Measurements from ENCODE around the gene DESI2.
"Not testable (repeated sequence)": the region's sequence is repeated elsewhere in the genome, so short reads cannot be mapped to it uniquely, and the experiment has no call there.

The DESI2 gene

DNA sequence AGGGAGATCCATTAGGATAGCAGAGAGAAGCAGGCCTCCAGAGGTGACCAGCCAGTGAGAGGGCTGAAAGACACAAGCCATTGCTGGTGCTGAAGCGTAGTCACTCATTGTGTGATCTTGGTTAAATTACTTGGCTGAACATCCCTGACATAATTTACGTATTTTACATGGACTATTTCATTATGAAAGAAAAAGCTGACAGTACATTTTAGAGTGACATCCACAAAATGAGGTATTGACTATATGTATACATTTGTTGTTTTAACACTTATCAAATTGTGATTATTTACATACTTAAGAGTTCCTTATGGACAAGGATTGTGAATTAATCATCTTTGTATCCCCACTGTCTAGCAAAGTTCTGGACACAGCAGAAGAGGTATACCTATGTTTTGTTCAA is 14.9 kb downstream of the DESI2 start:
- Histone ChIP-seq H3K36me3 (ENCODE audit: control insufficient read depth, insufficient read depth, low read length) (peaks cover 12% of the 10 kb centered on the region), H3K27ac (ENCODE audit: low read depth, low read length) (no peak overlapping the region), H3K9me3 (ENCODE audit: control insufficient read depth, insufficient read depth, low read depth, low read length) (no peaks in the 10 kb centered on the region), H3K4me3 (ENCODE audit: low read depth, low read length) (no peak overlapping the region), H3K9ac (ENCODE audit: low read length) (no peak overlapping the region), H3K4me1 (ENCODE audit: control insufficient read depth, insufficient read depth, low read length) (no peaks in the 10 kb centered on the region), H3K27me3 (ENCODE audit: control insufficient read depth, insufficient read depth, low read length) (no peaks in the 10 kb centered on the region)

DNA sequence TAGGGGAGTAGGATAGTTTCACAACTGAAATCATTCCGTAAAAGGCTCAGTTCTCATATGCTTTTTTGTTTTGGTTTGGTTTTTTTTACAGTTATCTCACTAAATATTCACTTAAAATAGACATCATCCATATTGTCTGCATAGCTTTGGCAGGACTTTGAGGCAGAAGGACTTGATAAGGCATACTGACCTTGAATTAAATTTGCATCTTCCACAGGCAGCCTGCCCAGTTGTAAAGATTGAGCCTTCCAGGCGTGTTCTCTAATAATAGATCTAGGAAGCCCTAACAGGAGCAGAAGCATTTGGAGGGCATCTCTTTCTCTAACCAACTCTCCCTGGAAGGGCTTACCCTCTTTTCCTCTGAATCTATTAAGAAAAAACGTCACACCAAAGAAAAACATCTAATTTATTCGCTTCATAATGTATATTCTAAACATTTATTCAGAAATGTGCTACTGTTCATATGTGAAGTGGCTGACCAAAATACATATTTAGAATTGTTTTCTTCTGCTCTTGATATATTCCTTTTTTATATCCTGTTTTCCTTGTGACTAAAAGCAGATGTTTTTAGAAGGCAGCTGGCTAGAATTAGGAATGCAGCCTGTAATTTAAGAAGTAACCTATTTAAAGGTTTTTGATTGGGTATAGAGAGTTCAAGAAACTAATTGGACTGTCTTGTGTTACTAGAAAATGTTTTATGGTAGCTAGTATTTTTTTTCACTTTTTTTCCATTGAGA is 20.2 kb downstream of the DESI2 start:
- no peak overlapping the region for H3K4me3 ChIP-seq (ENCODE audit: low read depth, low read length)
- H3K36me3 ChIP-seq (ENCODE audit: control insufficient read depth, insufficient read depth, low read length), result peaks cover 12% of the 10 kb centered on the region
- no peaks in the 10 kb centered on the region for H3K9me3 ChIP-seq (ENCODE audit: control insufficient read depth, insufficient read depth, low read depth, low read length)
- no peak overlapping the region for H3K9ac ChIP-seq (ENCODE audit: low read length)
- H3K4me1 ChIP-seq (ENCODE audit: control insufficient read depth, insufficient read depth, low read length), result no peaks in the 10 kb centered on the region
- no peak overlapping the region for H3K27ac ChIP-seq (ENCODE audit: low read depth, low read length)
- no peaks in the 10 kb centered on the region for H3K27me3 ChIP-seq (ENCODE audit: control insufficient read depth, insufficient read depth, low read length)

DNA sequence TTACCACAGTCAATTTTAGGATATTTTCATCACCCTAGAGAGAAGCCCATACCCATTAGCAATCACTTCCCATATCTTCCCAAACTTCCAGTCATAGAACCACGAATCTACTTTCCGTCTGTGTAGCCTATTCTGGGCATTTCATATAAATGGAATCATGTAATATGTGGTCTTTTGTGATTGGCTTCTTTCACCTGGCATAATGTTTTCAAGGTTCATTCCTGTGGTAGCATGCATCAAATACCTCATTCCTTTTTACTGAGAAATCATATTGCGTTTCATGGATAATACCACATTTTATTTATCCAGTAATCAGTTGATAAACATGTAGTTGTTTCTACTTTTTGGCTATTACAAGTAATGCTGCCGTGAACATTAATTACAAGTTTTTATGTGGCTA is 21.5 kb downstream of the DESI2 start:
- H3K9me3 ChIP-seq (ENCODE audit: control insufficient read depth, insufficient read depth, low read depth, low read length), result no peaks in the 10 kb centered on the region
- peaks cover 12% of the 10 kb centered on the region for H3K36me3 ChIP-seq (ENCODE audit: control insufficient read depth, insufficient read depth, low read length)
- H3K27me3 ChIP-seq (ENCODE audit: control insufficient read depth, insufficient read depth, low read length), result no peaks in the 10 kb centered on the region
- no peak overlapping the region for H3K4me3 ChIP-seq (ENCODE audit: low read depth, low read length)
- H3K27ac ChIP-seq (ENCODE audit: low read depth, low read length), result no peak overlapping the region
- H3K9ac ChIP-seq (ENCODE audit: low read length), result no peak overlapping the region
- H3K4me1 ChIP-seq (ENCODE audit: control insufficient read depth, insufficient read depth, low read length), result no peaks in the 10 kb centered on the region

DNA sequence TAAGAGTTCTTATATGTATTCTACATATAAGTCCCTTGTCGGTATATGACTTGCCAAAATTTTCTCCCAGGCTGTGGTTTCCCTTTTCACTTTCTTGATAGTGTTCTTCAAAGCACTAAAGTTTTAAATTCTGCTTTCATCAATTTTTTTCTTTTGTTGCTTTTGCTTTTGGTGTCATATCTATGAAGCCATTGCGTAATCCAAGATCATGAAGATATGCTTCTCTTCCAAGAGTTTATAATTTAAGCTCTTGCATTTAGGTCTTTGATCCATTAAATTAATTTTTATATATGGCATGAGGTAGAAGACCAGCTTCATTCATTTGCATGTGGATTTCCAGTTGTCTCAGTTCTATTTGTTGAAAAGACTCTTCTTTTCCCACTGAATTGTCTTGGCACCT is 22.2 kb downstream of the DESI2 start:
- Histone ChIP-seq H3K27me3 (ENCODE audit: control insufficient read depth, insufficient read depth, low read length) (no peaks in the 10 kb centered on the region), H3K9ac (ENCODE audit: low read length) (no peak overlapping the region), H3K27ac (ENCODE audit: low read depth, low read length) (no peak overlapping the region), H3K36me3 (ENCODE audit: control insufficient read depth, insufficient read depth, low read length) (peaks cover 9% of the 10 kb centered on the region), H3K4me3 (ENCODE audit: low read depth, low read length) (no peak overlapping the region), H3K4me1 (ENCODE audit: control insufficient read depth, insufficient read depth, low read length) (no peaks in the 10 kb centered on the region), H3K9me3 (ENCODE audit: control insufficient read depth, insufficient read depth, low read depth, low read length) (no peaks in the 10 kb centered on the region)

DNA sequence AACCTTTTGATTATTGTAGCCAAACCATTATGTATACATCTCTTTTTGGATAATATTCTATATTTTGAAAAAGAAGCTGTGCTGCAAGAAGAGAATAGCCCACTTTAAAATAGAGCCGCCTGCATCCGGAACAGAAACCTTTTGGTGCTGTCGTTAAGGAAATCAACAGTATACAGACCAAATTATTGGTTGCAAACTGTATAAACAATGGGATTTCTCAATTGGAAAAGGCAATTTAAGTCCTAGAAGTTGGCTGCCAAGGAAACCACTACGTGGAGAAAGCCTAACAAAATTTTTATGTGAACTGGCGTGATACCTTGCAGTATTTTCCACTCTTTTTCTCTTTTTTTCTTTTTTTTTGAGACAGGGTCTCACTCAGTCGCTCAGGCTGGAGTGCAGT is 25.8 kb downstream of the DESI2 start:
- H3K27me3 ChIP-seq (ENCODE audit: control insufficient read depth, insufficient read depth, low read length), result no peaks in the 10 kb centered on the region
- H3K36me3 ChIP-seq (ENCODE audit: control insufficient read depth, insufficient read depth, low read length), result peaks cover 12% of the 10 kb centered on the region
- no peaks in the 10 kb centered on the region for H3K4me1 ChIP-seq (ENCODE audit: control insufficient read depth, insufficient read depth, low read length)
- H3K9me3 ChIP-seq (ENCODE audit: control insufficient read depth, insufficient read depth, low read depth, low read length), result no peaks in the 10 kb centered on the region
- no peak overlapping the region for H3K27ac ChIP-seq (ENCODE audit: low read depth, low read length)
- no peak overlapping the region for H3K4me3 ChIP-seq (ENCODE audit: low read depth, low read length)
- no peak overlapping the region for H3K9ac ChIP-seq (ENCODE audit: low read length)

DNA sequence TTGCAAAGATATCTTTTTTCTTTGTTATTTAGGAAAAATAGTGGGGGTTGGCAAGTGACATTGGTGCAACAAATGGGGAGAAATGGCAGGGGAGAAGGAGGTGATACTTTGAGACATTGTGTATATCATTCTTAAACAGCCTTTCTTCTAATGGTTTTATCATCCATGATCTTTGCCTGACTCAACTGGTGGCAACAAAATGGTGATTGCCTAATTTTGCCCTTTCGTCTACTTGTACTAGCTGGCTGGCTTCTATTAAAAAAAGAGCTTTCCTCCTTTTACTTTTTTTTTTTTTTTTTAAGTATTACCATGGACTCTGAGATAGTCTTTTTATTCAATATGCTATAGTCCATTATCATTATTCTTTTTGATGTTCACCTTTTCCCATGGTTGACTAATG is 27.7 kb downstream of the DESI2 start:
- Histone ChIP-seq H3K4me1 (ENCODE audit: control insufficient read depth, insufficient read depth, low read length) (no peaks in the 10 kb centered on the region), H3K27ac (ENCODE audit: low read depth, low read length) (no peak overlapping the region), H3K9me3 (ENCODE audit: control insufficient read depth, insufficient read depth, low read depth, low read length) (no peaks in the 10 kb centered on the region), H3K9ac (ENCODE audit: low read length) (no peak overlapping the region), H3K27me3 (ENCODE audit: control insufficient read depth, insufficient read depth, low read length) (no peaks in the 10 kb centered on the region), H3K4me3 (ENCODE audit: low read depth, low read length) (no peak overlapping the region), H3K36me3 (ENCODE audit: control insufficient read depth, insufficient read depth, low read length) (peaks cover 12% of the 10 kb centered on the region)

DNA sequence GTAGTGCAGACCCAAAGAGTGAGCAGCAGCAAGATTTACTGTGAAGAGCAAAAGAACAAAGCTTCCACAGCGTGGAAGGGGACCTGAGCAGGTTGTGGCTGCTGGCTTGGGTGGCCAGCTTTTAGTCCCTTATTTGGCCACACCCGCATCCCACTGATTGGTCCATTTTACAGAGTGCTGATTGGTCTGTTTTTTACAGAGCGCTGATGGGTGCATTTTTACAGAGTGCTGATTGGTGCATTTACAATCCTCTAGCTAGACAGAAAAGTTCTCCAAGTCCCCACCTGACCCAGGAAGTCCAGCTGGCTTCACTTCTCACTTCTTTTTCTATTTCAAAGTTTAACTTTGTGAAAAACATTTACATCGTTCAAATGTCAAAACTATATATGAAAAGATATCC is 29.2 kb downstream of the DESI2 start:
- H3K9ac ChIP-seq (ENCODE audit: low read length); H3K27me3 ChIP-seq (ENCODE audit: control insufficient read depth, insufficient read depth, low read length); H3K4me3 ChIP-seq (ENCODE audit: low read depth, low read length); H3K4me1 ChIP-seq (ENCODE audit: control insufficient read depth, insufficient read depth, low read length); H3K27ac ChIP-seq (ENCODE audit: low read depth, low read length); H3K9me3 ChIP-seq (ENCODE audit: control insufficient read depth, insufficient read depth, low read depth, low read length): not testable (repeated sequence)
- peaks cover 19% of the 10 kb centered on the region for H3K36me3 ChIP-seq (ENCODE audit: control insufficient read depth, insufficient read depth, low read length)

DNA sequence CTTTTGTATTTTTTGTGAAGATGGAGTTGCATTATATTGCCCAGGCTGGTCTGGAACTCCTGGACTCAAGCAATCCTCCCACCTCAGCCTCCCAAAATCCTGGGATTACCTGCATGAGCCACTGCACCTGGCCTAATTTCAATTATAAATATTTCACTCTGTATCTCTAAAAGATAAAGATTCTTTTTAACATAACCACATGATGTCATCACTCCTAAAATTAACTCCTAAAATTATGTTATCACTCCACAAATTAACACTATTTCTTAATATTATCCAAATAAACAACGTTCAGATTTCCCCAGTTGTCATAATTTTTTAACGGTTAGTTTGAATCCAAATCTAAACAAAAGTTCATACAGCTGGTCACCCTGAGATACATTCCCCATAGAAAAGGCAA is 43.0 kb downstream of the DESI2 start:
- Histone ChIP-seq H3K36me3 (ENCODE audit: control insufficient read depth, insufficient read depth, low read length) (peaks cover 81% of the 10 kb centered on the region), H3K27me3 (ENCODE audit: control insufficient read depth, insufficient read depth, low read length) (no peaks in the 10 kb centered on the region), H3K27ac (ENCODE audit: low read depth, low read length) (no peak overlapping the region), H3K9ac (ENCODE audit: low read length) (no peak overlapping the region), H3K4me3 (ENCODE audit: low read depth, low read length) (no peak overlapping the region), H3K9me3 (ENCODE audit: control insufficient read depth, insufficient read depth, low read depth, low read length) (no peaks in the 10 kb centered on the region), H3K4me1 (ENCODE audit: control insufficient read depth, insufficient read depth, low read length) (no peaks in the 10 kb centered on the region)

DNA sequence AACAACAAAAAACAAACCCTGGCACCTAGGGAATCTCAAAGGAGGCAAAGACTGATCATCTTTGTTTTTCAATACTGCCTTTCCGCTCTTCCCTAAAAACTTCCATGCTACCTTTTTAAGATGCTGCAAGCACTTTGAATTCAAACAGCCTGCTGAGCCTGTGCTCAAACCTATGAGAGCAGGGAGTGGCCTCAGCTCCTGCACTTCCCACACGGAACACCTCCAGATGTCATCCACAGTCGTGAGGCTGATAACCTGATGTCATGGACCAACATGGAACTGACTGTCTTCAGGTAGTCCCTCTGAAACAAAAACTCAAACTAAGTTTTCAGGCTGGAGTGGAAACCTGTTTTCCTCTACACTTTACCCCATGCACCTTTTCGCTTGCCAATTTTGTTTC is 46.8 kb downstream of the DESI2 start:
- H3K4me1 ChIP-seq (ENCODE audit: control insufficient read depth, insufficient read depth, low read length), result no peaks in the 10 kb centered on the region
- no peak overlapping the region for H3K27ac ChIP-seq (ENCODE audit: low read depth, low read length)
- H3K27me3 ChIP-seq (ENCODE audit: control insufficient read depth, insufficient read depth, low read length), result no peaks in the 10 kb centered on the region
- H3K9me3 ChIP-seq (ENCODE audit: control insufficient read depth, insufficient read depth, low read depth, low read length), result no peaks in the 10 kb centered on the region
- peaks cover 64% of the 10 kb centered on the region for H3K36me3 ChIP-seq (ENCODE audit: control insufficient read depth, insufficient read depth, low read length)
- no peak overlapping the region for H3K9ac ChIP-seq (ENCODE audit: low read length)
- H3K4me3 ChIP-seq (ENCODE audit: low read depth, low read length), result no peak overlapping the region

DNA sequence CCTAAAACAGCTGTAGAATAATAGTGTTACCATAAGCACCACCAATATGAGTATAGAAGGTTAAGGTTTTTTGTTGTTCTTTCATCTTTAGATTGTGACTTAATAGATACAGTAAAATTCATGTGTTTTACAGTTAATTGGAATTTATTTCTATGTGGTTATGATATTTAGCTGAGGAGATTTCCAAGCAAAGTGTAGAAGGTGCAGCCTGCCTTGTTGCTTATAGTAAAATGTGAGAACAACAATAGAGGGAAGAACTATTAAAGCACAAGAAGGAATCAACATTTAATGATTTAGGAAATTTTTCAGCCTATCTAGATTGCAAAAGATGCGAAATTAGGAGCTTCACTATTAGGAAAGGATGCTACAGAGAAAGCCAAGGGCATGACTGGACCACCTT is 47.9 kb downstream of the DESI2 start:
- Histone ChIP-seq H3K36me3 (ENCODE audit: control insufficient read depth, insufficient read depth, low read length) (peaks cover 68% of the 10 kb centered on the region), H3K27ac (ENCODE audit: low read depth, low read length) (no peak overlapping the region), H3K9ac (ENCODE audit: low read length) (no peak overlapping the region), H3K27me3 (ENCODE audit: control insufficient read depth, insufficient read depth, low read length) (no peaks in the 10 kb centered on the region), H3K4me1 (ENCODE audit: control insufficient read depth, insufficient read depth, low read length) (no peaks in the 10 kb centered on the region), H3K4me3 (ENCODE audit: low read depth, low read length) (no peak overlapping the region), H3K9me3 (ENCODE audit: control insufficient read depth, insufficient read depth, low read depth, low read length) (no peaks in the 10 kb centered on the region)

DNA sequence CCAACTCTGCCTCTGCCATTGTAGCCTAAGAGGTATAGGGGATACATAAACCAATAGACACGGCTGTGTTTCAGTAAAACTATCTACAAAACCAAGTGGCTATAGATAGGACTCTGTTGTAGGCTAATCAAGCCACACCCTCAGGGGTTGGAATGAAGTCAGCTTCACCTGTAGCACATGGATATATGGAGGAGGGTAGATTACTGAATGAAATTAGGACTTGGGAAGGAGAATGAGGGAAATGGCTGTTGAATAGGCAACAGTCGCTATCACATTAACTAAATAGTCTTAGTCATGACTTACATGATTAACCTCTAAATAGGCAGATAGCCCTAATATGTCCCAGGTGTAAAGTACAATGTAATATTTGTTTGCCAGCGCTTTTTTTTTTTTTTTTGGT is 49.7 kb downstream of the DESI2 start:
- no peaks in the 10 kb centered on the region for H3K9me3 ChIP-seq (ENCODE audit: control insufficient read depth, insufficient read depth, low read depth, low read length)
- H3K27me3 ChIP-seq (ENCODE audit: control insufficient read depth, insufficient read depth, low read length), result no peaks in the 10 kb centered on the region
- H3K4me3 ChIP-seq (ENCODE audit: low read depth, low read length), result no peak overlapping the region
- H3K27ac ChIP-seq (ENCODE audit: low read depth, low read length), result no peak overlapping the region
- H3K4me1 ChIP-seq (ENCODE audit: control insufficient read depth, insufficient read depth, low read length), result no peaks in the 10 kb centered on the region
- peaks cover 65% of the 10 kb centered on the region for H3K36me3 ChIP-seq (ENCODE audit: control insufficient read depth, insufficient read depth, low read length)
- H3K9ac ChIP-seq (ENCODE audit: low read length), result no peak overlapping the region

DNA sequence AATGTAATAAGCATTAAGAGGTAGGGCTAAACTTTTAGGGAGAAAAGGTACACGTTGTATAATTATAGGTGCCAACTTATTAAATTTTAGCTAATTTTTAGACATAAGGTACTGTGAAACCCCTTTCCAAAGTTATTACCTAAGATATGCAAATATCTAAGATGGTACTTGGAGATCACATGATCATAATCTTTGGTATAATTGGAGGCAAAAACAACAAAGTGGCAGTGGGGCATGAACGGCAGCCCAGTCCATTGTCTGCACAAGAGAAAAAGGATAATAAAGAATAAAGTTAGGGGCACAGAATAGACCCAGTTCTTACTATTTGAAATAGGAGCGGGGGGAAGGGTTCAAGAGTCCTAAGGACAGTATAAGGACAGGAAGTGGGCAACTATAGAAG is 51.2 kb downstream of the DESI2 start:
- no peak overlapping the region for H3K27ac ChIP-seq (ENCODE audit: low read depth, low read length)
- no peaks in the 10 kb centered on the region for H3K27me3 ChIP-seq (ENCODE audit: control insufficient read depth, insufficient read depth, low read length)
- peaks cover 53% of the 10 kb centered on the region for H3K36me3 ChIP-seq (ENCODE audit: control insufficient read depth, insufficient read depth, low read length)

More for the DNA sequence above, 51.2 kb downstream of the DESI2 start:
- no peak overlapping the region for H3K4me3 ChIP-seq (ENCODE audit: low read depth, low read length)
- no peak overlapping the region for H3K9ac ChIP-seq (ENCODE audit: low read length)
- H3K4me1 ChIP-seq (ENCODE audit: control insufficient read depth, insufficient read depth, low read length), result no peaks in the 10 kb centered on the region
- H3K9me3 ChIP-seq (ENCODE audit: control insufficient read depth, insufficient read depth, low read depth, low read length), result no peaks in the 10 kb centered on the region
